IMR-90 (cell line): ENCODE measurements around the gene UBE2G1. TPM values are rescaled to one million over a fixed set of nuclear protein-coding genes. Genes with fewer than 3 reads are reported as not detected.

Experiments used
- ATAC-seq: fragments of 200-7000 bp; cut with Tn5 transposase; 2 replicates; pipeline ENCODE4 v1.9.1; 2020; ENCODE audit warnings: low read depth, mild to moderate bottlenecking, moderate library complexity
- BruUV-seq: library from RNA; stranded (reverse); fragments of 400-500 nt; replicated peaks from 2 replicates; lab custom pipeline; 2021; lab: Mats Ljungman, UMichigan
- CTCF ChIA-PET: fragments of 300-600 bp; formaldehyde crosslinking; extraction: SDS; loops from one replicate; lab custom pipeline; 2021; ENCODE audit warnings: antibody characterized with exemption; lab: Yijun Ruan, JAX
- POLR2A ChIA-PET: fragments of 300-600 bp; sonication (Branson Sonifier 250); formaldehyde crosslinking; loops from one replicate; lab custom pipeline; 2022; ENCODE audit warnings: antibody characterized with exemption; ENCODE audit not compliant: unreplicated experiment; lab: Charles Lee
- DNase-seq: peaks from one replicate; pipeline ENCODE4 v3.0.0; 2013
- H2AFZ ChIP-seq: replicated peaks from 2 replicates; pipeline ENCODE3; 2013; ENCODE audit warnings: low read length, mild to moderate bottlenecking; ENCODE audit not compliant: poor library complexity
- H2AK5ac ChIP-seq: 2 replicates; pipeline ENCODE4 v1.6.1; 2013; ENCODE audit warnings: low read depth, low read length, inconsistent platforms
- H2AK9ac ChIP-seq: replicated peaks from 2 replicates; pipeline ENCODE3; 2013; ENCODE audit warnings: mild to moderate bottlenecking, low read depth, low read length, moderate library complexity; ENCODE audit not compliant: poor library complexity
- H2BK120ac ChIP-seq: 2 replicates; pipeline ENCODE4 v1.6.1; 2013; ENCODE audit warnings: low read depth, low read length, inconsistent platforms
- H2BK15ac ChIP-seq: 3 replicates; pipeline ENCODE4 v1.6.1; 2013; ENCODE audit warnings: low read depth, low read length, inconsistent platforms
- H2BK20ac ChIP-seq: 2 replicates; pipeline ENCODE4 v1.6.1; 2013; ENCODE audit warnings: low read depth, mild to moderate bottlenecking, inconsistent platforms, low read length, moderate library complexity
- H2BK5ac ChIP-seq: 2 replicates; pipeline ENCODE4 v1.6.1; 2013; ENCODE audit warnings: mild to moderate bottlenecking, low read depth, low read length, inconsistent platforms; ENCODE audit not compliant: poor library complexity, severe bottlenecking
- H3K14ac ChIP-seq: replicated peaks from 2 replicates; pipeline ENCODE4 v1.6.1; 2013; ENCODE audit warnings: low read depth, low read length, inconsistent platforms
- H3K18ac ChIP-seq: 2 replicates; pipeline ENCODE4 v1.6.1; 2013; ENCODE audit warnings: low read depth, low read length, control low read depth
- H3K23ac ChIP-seq: 2 replicates; pipeline ENCODE4 v1.6.1; 2013; ENCODE audit warnings: low read depth, low read length, inconsistent platforms
- H3K27ac ChIP-seq: 2 replicates; pipeline ENCODE4 v1.5.1; 2013; ENCODE audit warnings: mild to moderate bottlenecking, control low read depth, low read length; ENCODE audit not compliant: insufficient read depth
- H3K27me3 ChIP-seq: 2 replicates; pipeline ENCODE4 v1.6.1; 2013; ENCODE audit warnings: low read length; ENCODE audit not compliant: control insufficient read depth, insufficient read depth
- H3K36me3 ChIP-seq: 2 replicates; pipeline ENCODE4 v1.6.1; 2013; ENCODE audit warnings: low read length, mixed read lengths; ENCODE audit not compliant: control insufficient read depth, insufficient read depth
- H3K4ac ChIP-seq: 2 replicates; pipeline ENCODE4 v1.6.1; 2013; ENCODE audit warnings: low read depth, low read length, inconsistent platforms
- H3K4me1 ChIP-seq: 2 replicates; pipeline ENCODE4 v1.6.1; 2013; ENCODE audit warnings: low read length, mixed read lengths; ENCODE audit not compliant: control insufficient read depth, insufficient read depth
- H3K4me2 ChIP-seq: 2 replicates; pipeline ENCODE4 v1.6.1; 2013; ENCODE audit warnings: low read depth, mild to moderate bottlenecking, control low read depth, low read length, moderate library complexity
- H3K4me3 ChIP-seq: 2 replicates; pipeline ENCODE4 v1.5.1; 2013; ENCODE audit warnings: low read depth, mild to moderate bottlenecking, control low read depth, low read length, moderate library complexity; ENCODE audit not compliant: insufficient read depth
- H3K56ac ChIP-seq: 2 replicates; pipeline ENCODE4 v1.6.1; 2013; ENCODE audit warnings: low read length, inconsistent platforms; ENCODE audit not compliant: insufficient read depth; ENCODE audit errors: extremely low read depth
- H3K79me1 ChIP-seq, 2 experiments: 2 replicates each; pipeline ENCODE4 v1.6.1; 2013; ENCODE audit warnings: low read length in 2 of 2, inconsistent platforms in 1 of 2, low read depth in 1 of 2
- H3K9ac ChIP-seq: 2 replicates; pipeline ENCODE4 v1.6.1; 2013; ENCODE audit warnings: low read depth, low read length, control low read depth
- H3K9me1 ChIP-seq: 2 replicates; pipeline ENCODE4 v1.6.1; 2013; ENCODE audit warnings: low read length, inconsistent platforms; ENCODE audit not compliant: insufficient read depth
- H3K9me3 ChIP-seq: 2 replicates; pipeline ENCODE4 v1.6.1; 2013; ENCODE audit warnings: low read length; ENCODE audit not compliant: control insufficient read depth, insufficient read depth
- H4K20me1 ChIP-seq: 2 replicates; pipeline ENCODE4 v1.6.1; 2013; ENCODE audit warnings: low read length, inconsistent platforms; ENCODE audit not compliant: insufficient read depth
- H4K5ac ChIP-seq: 2 replicates; pipeline ENCODE4 v1.6.1; 2013; ENCODE audit warnings: mild to moderate bottlenecking, low read depth, low read length, control low read depth
- H4K8ac ChIP-seq, 2 experiments: 2 replicates each; pipeline ENCODE4 v1.6.1; 2013; ENCODE audit warnings: low read depth in 2 of 2, low read length in 2 of 2, control low read depth in 1 of 2, inconsistent platforms in 1 of 2
- H4K91ac ChIP-seq: 2 replicates; pipeline ENCODE4 v1.6.1; 2013; ENCODE audit warnings: low read depth, low read length, inconsistent platforms; ENCODE audit not compliant: insufficient read depth
- BHLHE40 ChIP-seq: fragments of 150-350 bp; IDR thresholded peaks from 2 replicates; pipeline ENCODE4 v1.6.1; 2016; ENCODE audit warnings: mild to moderate bottlenecking, low read depth, low read length
- CEBPB ChIP-seq: IDR thresholded peaks from 2 replicates; pipeline ENCODE4 v1.6.1; 2012; ENCODE audit warnings: low read depth, low read length, improper control_type of control experiment
- CHD1 ChIP-seq: IDR thresholded peaks from 2 replicates; pipeline ENCODE4 v1.6.1; 2012; ENCODE audit warnings: low read depth, low read length, improper control_type of control experiment
- CTCF ChIP-seq: conservative IDR thresholded peaks from 2 replicates; pipeline ENCODE4 v1.5.1; 2012; ENCODE audit warnings: mild to moderate bottlenecking, low read depth, low read length, improper control_type of control experiment
- FOS ChIP-seq: fragments of 150-350 bp; IDR thresholded peaks from 2 replicates; pipeline ENCODE4 v1.6.1; 2016; ENCODE audit warnings: low read depth, low read length
- MAFK ChIP-seq: IDR thresholded peaks from 2 replicates; pipeline ENCODE4 v1.6.1; 2012; ENCODE audit warnings: low read depth, low read length, improper control_type of control experiment
- MAZ ChIP-seq: IDR thresholded peaks from 2 replicates; pipeline ENCODE4 v1.6.1; 2012; ENCODE audit warnings: low read depth, mild to moderate bottlenecking, low read length, improper control_type of control experiment, moderate library complexity, borderline replicate concordance
- MXI1 ChIP-seq: IDR thresholded peaks from 2 replicates; pipeline ENCODE4 v1.6.1; 2012; ENCODE audit warnings: low read depth, mild to moderate bottlenecking, low read length, moderate library complexity, borderline replicate concordance
- NFE2L2 ChIP-seq: fragments of 150-350 bp; IDR thresholded peaks from 2 replicates; pipeline ENCODE4 v1.6.1; 2016; ENCODE audit warnings: low read depth, mild to moderate bottlenecking, low read length
- POLR2A ChIP-seq: IDR thresholded peaks from 2 replicates; pipeline ENCODE4 v1.6.1; 2012; ENCODE audit warnings: mild to moderate bottlenecking, low read depth, low read length
- RAD21 ChIP-seq: IDR thresholded peaks from 2 replicates; pipeline ENCODE4 v1.6.1; 2012; ENCODE audit warnings: low read length, improper control_type of control experiment
- RCOR1 ChIP-seq: IDR thresholded peaks from 2 replicates; pipeline ENCODE4 v1.6.1; 2012; ENCODE audit warnings: mild to moderate bottlenecking, low read length, improper control_type of control experiment; ENCODE audit not compliant: insufficient replicate concordance
- RFX5 ChIP-seq: IDR thresholded peaks from 2 replicates; pipeline ENCODE4 v1.8.0; 2012; ENCODE audit warnings: low read depth, mild to moderate bottlenecking, low read length, moderate library complexity
- SMC3 ChIP-seq: fragments of 150-350 bp; IDR thresholded peaks from 2 replicates; pipeline ENCODE4 v1.6.1; 2016; ENCODE audit warnings: low read depth, mild to moderate bottlenecking, antibody characterized with exemption, low read length, moderate library complexity
- USF2 ChIP-seq: fragments of 150-350 bp; IDR thresholded peaks from 2 replicates; pipeline ENCODE4 v1.6.1; 2017; ENCODE audit warnings: mild to moderate bottlenecking, antibody characterized with exemption, low read length, low read depth
- whole genome bisulfite sequencing, 2 experiments: methylation state at CpG; one replicate each; pipeline versions ENCODE4 v1.1.5 to v1.1.7; 2013; ENCODE audit warnings: missing lambda C conversion rate in 2 of 2; ENCODE audit not compliant: insufficient read length in 1 of 2; ENCODE audit errors: extremely low coverage in 2 of 2; 5-methylcytosine and 5-hydroxymethylcytosine counted together
- dilution Hi-C: fragments of 300-500 bp; cut with HindIII; formaldehyde crosslinking; loops from one replicate; pipeline ENCODE4 v1.14.3; 2018; ENCODE audit warnings: low sequenced_read_pairs; ENCODE audit not compliant: unreplicated experiment
- in situ Hi-C: fragments of 300-500 bp; cut with MboI; formaldehyde crosslinking; loops from 3 replicates; pipeline ENCODE4 v1.14.3; 2019; ENCODE audit warnings: low sequenced_read_pairs, inconsistent platforms, mixed read lengths
- intact Hi-C: fragments of 100-400 bp; cut with micrococcal nuclease; formaldehyde crosslinking; loops from 2 replicates; pipeline ENCODE4 v1.10.0; 2022
- polyA plus RNA-seq, 3 experiments: library from polyadenylated mRNA; depleted of rRNA; stranded (reverse); fragments of >200 nt; gene quantifications; 2 replicates each; pipeline ENCODE4 v1.2.3, GENCODE V29; 2012; ENCODE audit warnings: low replicate concordance in 1 of 3
- total RNA-seq: library from RNA; depleted of rRNA; stranded (reverse); fragments of >200 nt; gene quantifications from 2 replicates; pipeline ENCODE4 v1.2.3, GENCODE V29; 2012
- TF ChIP-seq, protein P1 (sequence below): fragments of 150-350 bp; IDR thresholded peaks from 2 replicates; pipeline ENCODE4 v1.6.1; 2016; ENCODE audit warnings: low read depth, mild to moderate bottlenecking, low read length, moderate library complexity, borderline replicate concordance

UBE2G1 gene
- total and polyA plus RNA-seq, 2 of the 4 experiments (the other 2 are of a cell fraction), result 26.3 to 26.6 TPM

DNA sequence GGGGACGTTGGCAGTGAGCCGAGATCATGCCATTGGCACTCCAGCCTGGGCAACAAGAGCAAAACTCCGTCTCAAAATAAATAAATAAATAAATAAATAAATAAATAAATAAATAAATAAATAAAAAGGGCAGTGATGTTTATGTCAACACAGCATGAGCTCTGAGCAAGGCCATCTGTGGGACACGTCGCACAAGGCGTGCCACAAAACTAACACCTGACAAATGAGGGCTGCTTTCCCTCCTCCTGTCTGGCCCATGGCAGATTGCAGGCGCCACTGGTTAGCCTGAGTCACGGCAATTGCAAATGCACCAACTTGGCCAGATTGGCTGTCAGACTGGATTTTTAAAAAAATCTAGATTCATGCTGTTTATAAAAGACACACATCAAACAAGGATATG, 41.4 kb upstream of the UBE2G1 start:
- no peak overlapping the region for H4K8ac ChIP-seq
- no peak overlapping the region for H2BK15ac ChIP-seq
- ChIA-PET POLR2A (no interaction called here), CTCF (interaction anchor here (0.5 kb wide), 1 partner anchor 159 kb away, joined by 3 read pairs; no protein-coding TSS in a partner anchor)
- no peak overlapping the region for H4K5ac ChIP-seq
- dilution Hi-C loops, result no loop called here
- no peak overlapping the region for H3K56ac ChIP-seq
- intact Hi-C loops, result no loop called here
- DNase-seq (no peak), ATAC-seq (no peak)
- H2AK5ac ChIP-seq, result no peak overlapping the region
- H3K9me3 ChIP-seq, result no peaks in the 10 kb centered on the region
- no peak overlapping the region for H3K4me2 ChIP-seq
- H3K4ac ChIP-seq, result no peak overlapping the region
- no peak overlapping the region for H2AK9ac ChIP-seq
- H2BK120ac ChIP-seq, result no peak overlapping the region
- H3K4me3 ChIP-seq, result no peak overlapping the region
- no CpG with 5 or more reads among the region's 8 CpGs for WGBS, 2 experiments
- in situ Hi-C loops, result no loop called here
- no peaks in the 10 kb centered on the region for H3K79me1 ChIP-seq
- H3K27me3 ChIP-seq, result no peaks in the 10 kb centered on the region
- H3K23ac ChIP-seq, result no peak overlapping the region
- no peaks in the 10 kb centered on the region for H3K36me3 ChIP-seq
- H2AFZ ChIP-seq, result no peak overlapping the region
- BruUV-seq, result no TSS peak
- no peak for TF ChIP-seq FOS
- TF ChIP-seq NFE2L2, result no peak
- no peak for TF ChIP-seq MXI1
- no peak for TF ChIP-seq USF2
- TF ChIP-seq CHD1, result no peak
- TF ChIP-seq BHLHE40, result no peak
- TF ChIP-seq SMC3, result no peak
- TF ChIP-seq MAFK, result no peak
- TF ChIP-seq MAZ, result no peak
- TF ChIP-seq RAD21, result no peak
- TF ChIP-seq POLR2A, result no peak
- TF ChIP-seq CTCF, result no peak
- no peak for TF ChIP-seq RCOR1
- no peak for TF ChIP-seq CEBPB
- TF ChIP-seq, protein P1, sequence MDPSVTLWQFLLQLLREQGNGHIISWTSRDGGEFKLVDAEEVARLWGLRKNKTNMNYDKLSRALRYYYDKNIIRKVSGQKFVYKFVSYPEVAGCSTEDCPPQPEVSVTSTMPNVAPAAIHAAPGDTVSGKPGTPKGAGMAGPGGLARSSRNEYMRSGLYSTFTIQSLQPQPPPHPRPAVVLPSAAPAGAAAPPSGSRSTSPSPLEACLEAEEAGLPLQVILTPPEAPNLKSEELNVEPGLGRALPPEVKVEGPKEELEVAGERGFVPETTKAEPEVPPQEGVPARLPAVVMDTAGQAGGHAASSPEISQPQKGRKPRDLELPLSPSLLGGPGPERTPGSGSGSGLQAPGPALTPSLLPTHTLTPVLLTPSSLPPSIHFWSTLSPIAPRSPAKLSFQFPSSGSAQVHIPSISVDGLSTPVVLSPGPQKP, result no peak
- no peak for TF ChIP-seq RFX5
- H3K9ac ChIP-seq, result no peak overlapping the region
- no peak overlapping the region for H4K91ac ChIP-seq
- H3K9me1 ChIP-seq, result 0 out of 2 replicates have a peak, but pooled peaks cover 4% of the 10 kb centered on the region
- no peak overlapping the region for H3K18ac ChIP-seq
- H3K14ac ChIP-seq, result no peak overlapping the region
- H3K4me1 ChIP-seq, result no peaks in the 10 kb centered on the region
- H4K20me1 ChIP-seq, result no peaks in the 10 kb centered on the region
- no peak overlapping the region for H3K27ac ChIP-seq
- no peak overlapping the region for H2BK20ac ChIP-seq
- H2BK5ac ChIP-seq, result no peak overlapping the region
